ENCODE results near the gene TTC33. TPM values are rescaled to one million over a fixed set of nuclear protein-coding genes. Genes with fewer than 3 reads are reported as not detected.

The TTC33 gene
- total RNA-seq, 3 donors from 2014 or later (not counting 1 experiment from before 2014, with no cell fraction given) = 7.3 to 11.4 (median 10.0) TPM

DNA sequence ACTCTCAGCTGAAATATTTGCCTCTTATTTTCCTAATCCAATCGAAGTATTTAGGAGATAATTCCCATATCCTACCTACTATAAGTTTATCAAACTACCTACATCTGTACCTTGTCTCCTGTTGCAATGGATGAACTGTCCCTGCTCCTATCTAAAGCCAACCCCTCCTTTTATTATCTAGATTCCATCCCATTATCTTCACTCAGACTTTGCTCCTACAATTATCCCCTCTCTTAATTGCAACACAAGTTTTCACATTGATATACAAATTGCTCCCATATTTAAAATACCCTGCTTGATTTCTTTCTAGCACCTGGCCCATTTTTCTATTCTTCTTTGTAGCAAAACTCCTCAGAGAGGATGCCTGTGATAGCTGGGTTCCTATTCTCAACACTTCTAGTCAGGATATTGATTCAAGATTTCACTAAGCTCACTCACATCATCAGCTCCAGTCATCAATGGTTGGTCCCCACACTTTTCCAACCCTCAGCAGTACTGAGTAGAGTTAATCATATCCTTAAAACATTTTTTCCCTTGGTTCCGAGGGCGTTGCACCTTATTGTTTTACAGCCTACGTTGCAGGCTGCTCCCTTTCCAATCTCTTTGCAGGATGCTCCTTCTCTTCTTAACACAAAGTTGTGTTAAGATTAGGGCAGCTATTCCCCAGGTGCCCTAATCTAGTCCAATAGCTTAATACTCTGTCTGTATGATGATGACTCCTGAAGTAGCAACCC lies 253.9 kb downstream of the TTC33 start:
- Mint-ChIP-seq H3K27me3 (ENCODE audit: low read depth in 2 of 2) (no peaks in the 10 kb centered on the region), H3K4me3 (no peak overlapping the region), H3K9me3 (no peaks in the 10 kb centered on the region), H3K27ac (no peak overlapping the region), H3K36me3 (no peaks in the 10 kb centered on the region), H3K4me1 (no peaks in the 10 kb centered on the region)
- no peaks in the 10 kb centered on the region for H3K27me3 ChIP-seq (ENCODE audit: control insufficient read depth, insufficient read depth, low read length)
- H3K9me3 ChIP-seq (ENCODE audit: control insufficient read depth, insufficient read depth, low read length) = no peaks in the 10 kb centered on the region
- intact Hi-C loops (cut with micrococcal nuclease) = no loop called here
- DNase-seq (no peak), ATAC-seq (no peak)
- H3K4me3 ChIP-seq (ENCODE audit: low read length) = no peak overlapping the region
- H3K27ac ChIP-seq (ENCODE audit: low read length) = no peak overlapping the region
- no peak for TF ChIP-seq CTCF (IDR thresholded peaks at IDR 0.05)
- H3K36me3 ChIP-seq (ENCODE audit: control insufficient read depth, insufficient read depth, low read length) = no peaks in the 10 kb centered on the region
- no peaks in the 10 kb centered on the region for H3K4me1 ChIP-seq (ENCODE audit: control insufficient read depth, insufficient read depth, low read length)
- 96% methylated on average over 4 of the region's 4 CpGs for WGBS (ENCODE audit: insufficient coverage)

GRCh38 chr5:40499518-40500273 lies 256.1 kb downstream of the TTC33 start:
- H3K27me3 Mint-ChIP-seq (ENCODE audit: low read depth in 2 of 2) = no peaks in the 10 kb centered on the region

GRCh38 chr5:40499007-40499406 lies 256.8 kb downstream of the TTC33 start:
- Mint-ChIP-seq H3K4me3 (no peak overlapping the region), H3K27me3 (ENCODE audit: low read depth in 2 of 2) (no peaks in the 10 kb centered on the region), H3K9me3 (no peaks in the 10 kb centered on the region), H3K27ac (no peak overlapping the region), H3K4me1 (peaks cover 4 to 6% of the 10 kb centered on the region in 2 donors), H3K36me3 (no peaks in the 10 kb centered on the region)
- 77% methylated on average over 2 of the region's 2 CpGs for WGBS (ENCODE audit: insufficient coverage)
- H3K4me3 ChIP-seq (ENCODE audit: low read length) = no peak overlapping the region
- H3K9me3 ChIP-seq (ENCODE audit: control insufficient read depth, insufficient read depth, low read length) = no peaks in the 10 kb centered on the region
- H3K27me3 ChIP-seq (ENCODE audit: control insufficient read depth, insufficient read depth, low read length) = no peaks in the 10 kb centered on the region
- no peak overlapping the region for H3K27ac ChIP-seq (ENCODE audit: low read length)
- TF ChIP-seq CTCF (IDR thresholded peaks at IDR 0.05) = no peak
- DNase-seq (no peak), ATAC-seq (no peak)
- no peaks in the 10 kb centered on the region for H3K36me3 ChIP-seq (ENCODE audit: control insufficient read depth, insufficient read depth, low read length)
- H3K4me1 ChIP-seq (ENCODE audit: control insufficient read depth, insufficient read depth, low read length) = peaks cover 3% of the 10 kb centered on the region
- intact Hi-C loops (cut with micrococcal nuclease) = no loop called here

More at GRCh38 chr5:40499518-40500273, 256.1 kb downstream of the TTC33 start:
- 87% methylated on average over 1 of the region's 3 CpGs for WGBS (ENCODE audit: insufficient coverage)
- TF ChIP-seq CTCF (IDR thresholded peaks at IDR 0.05) = no peak
- intact Hi-C loops (cut with micrococcal nuclease) = no loop called here
- Mint-ChIP-seq H3K27ac (no peak overlapping the region), H3K36me3 (no peaks in the 10 kb centered on the region), H3K4me1 (peaks cover 4 to 6% of the 10 kb centered on the region in 2 donors), H3K9me3 (no peaks in the 10 kb centered on the region), H3K4me3 (no peak overlapping the region)
- Histone ChIP-seq H3K27me3 (ENCODE audit: control insufficient read depth, insufficient read depth, low read length) (no peaks in the 10 kb centered on the region), H3K4me1 (ENCODE audit: control insufficient read depth, insufficient read depth, low read length) (peaks cover 2% of the 10 kb centered on the region), H3K27ac (ENCODE audit: low read length) (no peak overlapping the region), H3K9me3 (ENCODE audit: control insufficient read depth, insufficient read depth, low read length) (no peaks in the 10 kb centered on the region), H3K4me3 (ENCODE audit: low read length) (no peak overlapping the region), H3K36me3 (ENCODE audit: control insufficient read depth, insufficient read depth, low read length) (no peaks in the 10 kb centered on the region)
- ATAC-seq = no peak
- no peak for DNase-seq
